Inferior parietal cortex (tissue), 1 donor: ENCODE results near the gene GRIN3A.
A peak's percentile ranks its signal among the peaks of the same experiment; 100 is the strongest.
"Not testable (repeated sequence)": the region's sequence is repeated elsewhere in the genome, so short reads cannot be mapped to it uniquely, and the experiment has no call there.

Source experiments
- DNase-seq: peaks from one replicate; pipeline ENCODE4 v3.0.0-alpha.2; 2016; ENCODE audit errors: extremely low spot score

GRIN3A gene

DNA sequence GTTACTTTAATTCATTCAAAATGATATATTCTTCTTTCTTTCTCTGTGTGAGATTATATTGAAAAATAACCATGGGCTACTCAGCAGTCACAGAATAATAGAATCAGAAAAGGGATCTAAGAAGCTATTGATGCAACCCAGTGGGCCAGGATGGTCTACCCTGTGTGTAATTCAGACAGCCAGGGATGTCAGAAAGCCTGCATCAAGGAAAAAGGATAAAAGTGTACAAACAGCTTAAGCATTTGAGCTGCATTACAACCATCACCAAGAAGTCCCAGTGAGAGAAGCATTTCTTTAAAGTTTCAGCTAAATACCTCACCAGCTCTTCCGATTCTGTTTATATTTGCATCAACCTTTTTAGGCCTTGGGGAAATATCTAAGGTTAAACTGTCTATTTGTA is 105.8 kb downstream of the GRIN3A start:
- DNase-seq: no peak

DNA sequence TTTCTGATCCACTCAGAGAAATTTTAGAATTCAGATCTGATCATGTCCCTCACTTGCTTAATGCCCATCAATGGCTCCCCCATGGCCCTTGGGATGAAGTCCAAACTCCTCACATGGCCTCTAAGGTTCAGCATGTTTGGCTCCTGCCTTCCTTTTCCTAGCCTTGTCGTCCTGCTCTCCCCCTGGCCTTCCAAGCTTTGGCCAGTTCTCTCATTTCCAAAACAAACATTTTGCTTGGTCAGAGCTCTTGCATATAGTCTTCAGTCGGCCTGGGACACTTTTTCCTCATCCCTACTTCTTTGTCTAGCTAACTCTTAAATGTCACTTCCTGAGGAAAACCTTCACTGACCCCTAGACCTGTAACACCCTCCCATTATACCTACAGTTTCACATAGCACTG is 106.6 kb downstream of the GRIN3A start:
- no peak for DNase-seq

DNA sequence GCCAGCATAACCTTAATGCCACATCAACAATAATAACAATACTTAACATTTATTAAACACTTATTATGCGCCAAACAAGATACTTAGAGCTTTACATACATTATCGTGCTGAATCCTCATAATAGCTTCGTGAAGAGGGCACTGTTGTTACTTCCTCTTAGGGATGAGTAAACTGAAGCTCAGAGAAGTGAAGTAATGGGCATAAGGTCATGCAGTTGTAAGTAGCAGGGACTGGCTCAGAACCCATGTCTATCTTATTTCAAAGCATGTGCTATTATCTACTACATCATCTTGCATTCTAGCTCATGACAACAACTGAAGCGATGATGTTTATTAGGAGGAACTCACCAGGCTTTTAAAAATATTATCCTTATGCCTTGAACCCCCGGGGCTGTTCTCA is 108.8 kb downstream of the GRIN3A start:
- DNase-seq: no peak

DNA sequence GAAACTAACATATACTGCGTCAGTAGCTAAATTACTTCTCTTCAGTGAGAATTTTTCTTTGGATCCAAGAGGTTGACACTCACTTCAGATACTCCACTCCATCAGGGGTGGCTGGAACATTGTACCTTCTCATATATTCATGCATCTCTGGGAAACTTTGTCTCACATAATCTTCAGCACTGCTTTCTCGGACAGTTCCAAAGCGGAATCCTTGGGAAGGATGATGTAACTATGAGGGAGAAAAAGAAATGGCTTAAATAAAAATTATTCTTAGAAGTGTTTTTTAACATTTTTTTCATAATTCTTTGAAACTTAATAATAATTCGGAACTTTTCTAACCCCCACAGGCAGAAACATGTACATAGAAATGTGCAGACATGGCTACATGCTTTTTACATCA is 110.3 kb downstream of the GRIN3A start:
- no peak for DNase-seq

DNA sequence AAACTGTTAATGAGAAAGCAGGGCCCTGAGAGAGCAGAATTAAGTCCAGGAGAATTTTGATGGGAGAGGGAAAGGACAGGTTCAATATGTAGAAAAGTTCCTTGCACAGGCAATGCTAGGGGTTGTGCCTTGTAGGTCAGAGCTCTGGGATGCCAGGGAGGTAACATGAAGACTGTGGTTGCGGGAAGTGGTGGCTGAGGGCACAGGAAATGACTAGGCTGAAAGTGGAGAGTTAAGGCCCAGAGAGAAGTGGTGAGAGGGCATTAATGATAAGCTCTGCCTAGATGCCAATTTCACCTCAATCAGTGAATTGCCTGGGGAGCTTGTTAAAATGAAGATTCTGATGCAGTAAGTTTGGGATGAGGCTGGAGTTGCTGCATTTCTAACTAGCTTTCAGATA is 112.2 kb downstream of the GRIN3A start:
- no peak for DNase-seq

DNA sequence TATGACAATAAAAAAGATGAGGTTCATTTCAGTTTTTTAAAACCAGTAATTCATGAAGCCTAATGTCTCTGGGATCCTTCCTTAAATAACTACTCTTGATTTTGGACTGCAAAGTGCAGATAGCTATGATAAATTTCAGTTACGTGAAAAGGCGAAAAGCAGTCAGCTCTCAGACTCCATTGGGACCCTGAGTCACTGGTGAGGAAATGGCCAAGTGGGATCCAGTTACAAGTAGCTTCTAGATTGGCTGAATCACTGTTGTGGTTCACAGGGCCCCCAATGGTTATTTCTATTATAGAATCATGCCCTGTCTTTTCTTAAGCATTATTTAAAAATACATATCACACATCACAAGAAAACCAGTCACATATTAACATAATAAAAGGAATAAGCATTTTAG is 112.6 kb downstream of the GRIN3A start:
- DNase-seq: no peak

DNA sequence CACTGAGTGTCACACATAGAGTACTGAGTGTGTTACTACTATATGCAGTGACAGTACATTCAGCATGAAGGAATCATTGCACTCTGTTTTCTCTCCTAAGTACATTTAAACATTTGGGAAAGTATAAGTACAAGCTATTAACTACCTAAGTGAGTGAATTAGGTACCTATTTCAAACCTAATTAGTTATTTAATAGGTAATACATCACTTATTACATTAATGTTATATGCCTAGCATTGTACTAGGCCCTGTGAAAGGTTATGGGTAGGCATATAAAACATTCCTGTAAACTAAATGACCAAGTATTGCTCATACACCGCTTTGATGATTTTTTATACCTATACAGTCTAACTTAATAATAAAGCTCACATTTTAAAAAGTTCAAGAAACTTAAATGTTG is 118.0 kb downstream of the GRIN3A start:
- no peak for DNase-seq

DNA sequence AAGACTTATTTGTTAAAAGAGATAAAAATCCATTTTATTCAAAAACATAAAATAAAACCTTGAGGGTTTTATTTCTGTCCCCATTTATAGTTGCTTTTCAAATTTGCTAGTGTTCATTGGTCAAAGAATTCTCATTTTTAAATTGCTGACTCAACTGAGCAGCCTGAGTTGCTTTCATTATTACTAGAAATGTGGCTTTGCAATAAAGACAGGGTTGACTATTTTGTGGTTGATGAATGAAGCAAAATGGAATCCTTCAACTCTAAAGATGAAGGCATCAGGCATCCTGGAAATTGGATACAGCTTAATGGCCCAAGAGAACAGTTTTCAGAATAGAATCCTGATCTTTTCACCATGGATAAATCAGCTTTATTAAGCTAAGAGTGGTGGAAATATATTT is 119.7 kb downstream of the GRIN3A start:
- no peak for DNase-seq

DNA sequence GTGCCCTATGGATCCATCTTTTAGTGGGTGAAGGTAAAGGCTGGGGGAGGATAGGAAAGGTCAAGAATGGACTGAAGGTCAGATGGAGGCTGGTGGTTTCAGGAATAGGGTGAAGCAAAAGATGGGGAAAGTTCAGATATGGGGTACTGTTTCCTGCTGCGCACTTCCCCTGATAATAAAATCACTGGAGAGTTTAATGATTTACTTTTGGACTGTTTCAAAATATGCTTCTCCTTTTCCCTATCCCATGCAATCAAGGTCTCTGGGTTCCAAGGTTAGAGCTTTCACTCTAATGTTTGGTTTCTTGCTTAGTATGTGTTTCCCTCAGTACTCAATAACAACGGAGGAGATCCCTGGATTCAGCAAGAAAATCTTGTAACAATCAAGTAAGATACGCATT is 132.9 kb downstream of the GRIN3A start:
- DNase-seq: no peak

DNA sequence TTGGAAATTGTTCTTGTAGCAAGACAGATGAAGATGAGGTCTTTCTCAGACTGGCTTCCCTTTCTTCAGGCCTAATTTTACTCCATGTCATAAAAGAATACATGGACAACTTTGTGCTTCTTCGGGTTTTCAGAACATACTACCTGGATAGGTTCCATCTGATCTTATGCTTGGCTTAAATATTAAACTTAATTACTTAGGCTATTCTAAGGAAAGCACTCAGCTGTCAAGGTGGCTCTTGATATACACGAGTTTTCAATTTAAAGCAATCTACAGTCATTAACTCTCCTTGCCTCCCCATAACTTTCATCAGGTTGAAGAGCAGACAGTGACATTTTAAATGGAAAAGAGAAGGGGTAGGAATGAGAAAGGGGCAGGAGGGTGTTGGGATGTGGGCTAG is 134.2 kb downstream of the GRIN3A start:
- no peak for DNase-seq

DNA sequence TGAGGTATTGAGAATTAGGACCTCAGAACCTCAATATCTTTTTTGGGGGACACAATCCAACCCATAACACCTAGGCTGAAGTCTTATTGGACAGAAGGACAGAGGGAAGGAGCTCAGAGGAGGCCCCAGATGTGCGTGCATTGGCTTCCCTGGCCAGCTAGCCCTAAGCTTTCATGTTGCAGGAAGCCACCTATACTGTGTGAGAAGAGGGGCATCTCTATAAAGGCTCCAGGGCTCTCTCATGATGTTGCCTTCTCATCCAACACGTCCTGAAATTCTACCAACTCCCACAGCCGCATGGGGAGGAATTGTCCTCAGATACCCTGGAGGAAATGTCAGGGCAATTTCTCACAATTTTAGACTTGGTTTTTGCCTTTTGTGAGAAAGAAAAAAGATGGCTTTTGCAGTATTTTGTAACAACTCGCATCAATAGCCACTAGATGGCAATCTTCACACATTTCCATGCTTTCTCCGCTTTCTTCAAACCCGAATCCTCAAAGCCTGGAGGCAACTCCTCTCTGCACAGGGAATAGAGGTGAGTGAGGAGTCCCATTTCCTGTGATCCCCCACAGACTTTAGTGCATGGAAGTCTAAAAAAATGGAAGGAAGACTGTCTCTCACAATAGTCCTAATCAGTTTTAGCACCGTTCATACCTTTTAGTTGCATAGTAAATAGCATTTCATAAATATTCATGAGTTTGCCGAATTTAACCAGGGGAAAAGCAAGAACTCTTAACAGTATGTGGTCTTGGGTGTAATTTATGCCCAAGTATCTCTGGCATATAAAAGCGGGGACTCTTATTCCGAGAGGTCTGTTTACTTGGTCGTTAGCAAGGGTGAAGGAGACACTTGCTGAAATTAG is 136.3 kb downstream of the GRIN3A start:
- DNase-seq: peak; percentile 86

DNA sequence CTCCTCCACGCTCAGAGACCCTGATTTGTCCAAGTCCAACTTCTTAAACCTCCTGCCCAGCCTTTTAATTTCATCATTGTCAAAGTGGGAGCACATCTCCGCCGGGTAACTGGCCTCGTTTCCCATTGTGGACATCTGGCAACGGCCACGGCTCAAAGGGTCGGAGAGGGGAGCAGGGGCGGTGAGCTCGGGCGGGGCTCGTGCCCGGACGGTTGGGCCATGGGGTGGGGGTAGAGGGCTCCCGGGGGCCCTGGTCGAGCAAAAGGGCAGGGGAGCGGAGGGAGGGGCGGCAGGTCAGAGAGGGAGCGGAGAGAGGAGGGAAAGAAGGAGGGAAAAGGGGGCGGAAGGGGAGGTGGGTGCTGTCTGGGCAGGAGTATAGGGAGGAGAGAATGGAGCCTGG is 143.7 kb downstream of the GRIN3A start, which contains the start of gene PPP3R2:
TSS of gene PPP3R2 (minus strand) at position 174 of the 400 bp plus-strand sequence. CDS start at position 126, 48 bp downstream.
- DNase-seq: no peak

DNA sequence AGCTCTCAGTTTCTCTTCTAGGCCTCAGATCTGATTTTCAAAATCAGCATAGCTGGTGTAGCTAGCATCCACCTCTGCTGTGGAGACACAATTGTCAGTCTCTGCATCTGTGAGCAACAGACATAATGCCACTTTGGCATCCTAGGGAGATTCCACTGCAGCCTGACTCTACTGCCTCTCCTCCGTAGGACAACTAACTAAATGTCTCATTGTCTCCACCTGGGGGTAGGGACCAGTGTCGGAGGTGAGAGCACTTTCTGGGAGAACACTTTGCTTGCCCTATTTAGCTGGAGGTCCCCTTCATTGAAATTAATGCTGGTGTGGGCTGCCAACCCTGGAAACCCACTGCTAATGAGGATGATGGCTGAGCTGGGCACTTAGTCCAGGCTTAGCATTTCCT is 145.1 kb downstream of the GRIN3A start:
- no peak for DNase-seq

DNA sequence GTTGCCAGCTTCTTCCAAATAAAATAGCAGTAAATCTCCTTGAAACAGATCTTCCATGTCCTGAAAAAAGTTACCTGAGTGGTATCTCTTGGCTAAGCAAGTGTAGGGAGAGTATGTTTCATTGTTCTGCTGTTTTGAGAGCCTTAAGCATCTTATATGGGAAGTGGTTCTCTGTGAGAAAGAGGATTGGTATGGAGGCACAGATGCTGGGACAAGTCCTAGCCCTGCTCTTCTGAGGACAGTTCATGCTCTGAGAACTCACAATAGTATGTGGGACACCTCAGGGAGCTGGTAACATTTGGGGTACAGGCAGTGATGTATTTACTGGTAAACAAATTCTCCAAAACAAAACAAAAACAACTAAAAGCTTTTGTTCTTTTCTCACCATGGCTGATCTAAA is 145.7 kb downstream of the GRIN3A start:
- no peak for DNase-seq

DNA sequence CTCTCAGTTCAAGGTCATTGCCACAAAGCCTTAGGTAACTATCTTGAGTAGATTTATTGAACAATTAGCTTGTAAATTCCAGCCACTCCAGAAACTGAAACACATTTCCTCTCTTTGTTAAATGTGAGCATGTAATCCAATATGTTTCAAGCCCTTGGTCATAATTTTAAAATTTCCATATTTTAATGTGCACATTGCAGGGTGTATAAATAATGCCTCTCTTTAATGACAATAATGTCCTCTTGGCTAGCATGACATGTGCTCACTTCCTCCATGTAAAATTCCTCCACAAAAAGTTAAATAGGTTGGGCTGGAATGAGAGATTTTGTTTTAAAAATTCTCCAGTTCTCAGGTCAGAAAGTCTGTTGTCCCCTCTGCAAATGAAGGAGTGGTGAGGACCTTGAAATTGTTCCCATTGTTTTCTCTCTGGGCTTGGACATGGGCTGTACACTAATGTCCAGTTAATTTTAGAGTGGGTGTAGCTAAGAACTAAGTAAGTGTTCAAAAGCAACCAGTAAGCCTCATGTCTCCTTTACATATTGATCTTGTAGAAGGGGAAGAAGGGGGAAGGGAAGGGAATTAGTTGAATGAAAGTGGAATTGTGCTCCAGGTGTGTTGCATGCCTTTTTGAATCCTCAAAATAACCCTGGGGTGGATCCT is 146.5 kb downstream of the GRIN3A start:
- no peak for DNase-seq

DNA sequence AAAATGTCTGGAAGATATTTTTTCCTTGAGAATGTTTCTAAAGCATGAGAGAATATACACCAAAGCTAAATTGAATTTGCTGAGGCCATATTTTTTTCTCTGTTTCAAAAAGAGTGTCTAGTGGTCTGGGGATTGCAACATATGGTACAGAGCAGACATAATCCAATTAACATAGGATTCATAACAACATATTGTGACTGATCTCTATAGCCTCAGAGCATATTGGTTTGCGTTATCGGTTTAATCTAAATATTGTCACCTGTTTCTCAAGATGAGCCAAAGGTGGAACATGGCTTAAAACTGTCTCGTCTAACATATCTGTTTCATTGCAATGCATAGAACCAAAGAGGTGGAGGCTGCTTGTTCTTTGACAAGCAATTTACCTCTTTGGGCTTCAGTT is 147.5 kb downstream of the GRIN3A start:
- no peak for DNase-seq

DNA sequence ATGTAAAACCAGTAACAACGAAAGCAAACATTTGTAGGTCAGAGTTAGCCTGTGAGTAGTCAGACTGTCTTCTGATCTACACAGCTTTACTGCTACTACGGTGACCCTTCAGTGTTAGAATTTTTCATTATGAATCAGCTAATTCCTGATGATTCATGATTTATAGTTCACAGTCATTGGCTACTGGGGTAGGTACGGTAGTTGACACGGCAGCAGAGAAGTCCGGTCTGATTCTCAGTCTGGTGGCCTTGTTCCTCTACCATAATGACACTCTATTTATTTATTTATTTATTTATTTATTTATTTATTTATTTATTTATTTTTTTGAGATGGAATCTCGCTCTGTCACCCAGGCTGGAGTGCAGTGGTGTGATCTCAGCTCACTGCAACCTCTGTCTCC is 148.4 kb downstream of the GRIN3A start:
- DNase-seq: not testable (repeated sequence)

DNA sequence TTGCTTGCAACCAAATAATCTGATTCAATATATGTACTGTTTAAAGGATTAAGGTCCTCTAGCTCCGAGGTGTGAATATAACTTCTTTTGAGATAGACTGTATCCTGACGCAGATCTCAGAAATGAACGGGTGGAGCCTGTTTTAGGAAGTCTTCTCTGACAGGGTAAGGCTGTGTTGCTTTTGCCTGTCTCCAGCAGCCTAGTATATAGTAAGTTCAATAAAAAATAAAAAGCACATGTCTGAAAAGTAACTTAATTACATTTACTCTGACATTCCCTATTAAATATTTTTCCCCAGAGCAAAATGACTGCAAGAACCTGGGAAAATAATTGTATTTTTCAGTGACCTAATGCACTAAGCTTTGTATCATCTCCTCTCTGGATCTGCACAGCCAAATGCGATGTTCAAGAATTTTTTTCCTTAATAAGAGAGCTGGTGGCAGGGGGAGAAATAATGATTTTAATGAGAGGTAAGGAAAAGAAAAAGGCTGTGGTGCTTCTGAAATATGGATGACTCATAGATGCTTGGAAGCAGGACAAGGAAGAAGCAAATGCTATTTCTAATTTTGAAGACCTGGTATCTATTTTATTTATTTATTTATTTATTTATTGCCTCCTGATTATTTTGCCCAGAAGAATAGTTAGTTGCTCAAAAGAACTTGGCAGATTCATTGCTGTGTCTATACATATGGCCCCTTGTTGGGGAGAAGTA is 151.0 kb downstream of the GRIN3A start:
- DNase-seq: no peak

DNA sequence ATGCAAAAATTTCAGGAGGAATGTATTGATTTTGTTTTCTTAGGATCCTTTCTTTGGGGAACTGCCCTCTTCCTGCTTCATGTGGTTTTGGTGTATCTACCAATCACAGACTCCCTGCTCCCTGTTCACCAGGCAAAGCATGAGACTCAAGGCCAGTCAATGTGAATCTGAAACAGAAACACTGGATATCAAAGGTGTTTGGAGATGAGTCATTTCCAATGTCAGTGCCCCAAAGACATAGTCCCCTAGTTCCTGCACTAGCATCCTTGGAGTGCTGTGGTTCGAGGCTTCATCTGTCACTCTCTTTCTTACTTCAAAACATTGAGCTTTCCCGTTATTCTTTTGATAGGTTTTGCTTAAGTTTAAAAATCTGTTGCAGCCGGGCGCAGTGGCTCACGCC is 151.8 kb downstream of the GRIN3A start:
- no peak for DNase-seq

DNA sequence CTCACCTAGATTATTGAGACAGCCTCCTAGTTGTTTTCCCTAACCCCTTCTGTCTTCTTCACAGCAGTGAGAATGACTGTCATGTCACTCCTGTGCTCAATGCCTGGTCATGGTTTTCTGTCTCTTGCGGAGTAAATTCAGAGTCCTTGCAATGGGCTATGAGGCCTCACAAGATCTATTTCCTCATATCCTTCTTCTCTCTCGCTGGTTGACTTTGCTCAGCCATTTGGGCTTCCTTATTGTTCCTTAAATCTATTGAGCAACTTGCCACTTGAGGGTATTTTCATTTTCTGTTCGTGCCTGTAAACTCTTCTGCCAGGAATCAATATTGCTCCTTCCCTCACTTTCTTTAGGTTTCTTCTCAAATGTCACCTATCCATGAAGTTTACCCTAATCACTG is 152.7 kb downstream of the GRIN3A start:
- no peak for DNase-seq

DNA sequence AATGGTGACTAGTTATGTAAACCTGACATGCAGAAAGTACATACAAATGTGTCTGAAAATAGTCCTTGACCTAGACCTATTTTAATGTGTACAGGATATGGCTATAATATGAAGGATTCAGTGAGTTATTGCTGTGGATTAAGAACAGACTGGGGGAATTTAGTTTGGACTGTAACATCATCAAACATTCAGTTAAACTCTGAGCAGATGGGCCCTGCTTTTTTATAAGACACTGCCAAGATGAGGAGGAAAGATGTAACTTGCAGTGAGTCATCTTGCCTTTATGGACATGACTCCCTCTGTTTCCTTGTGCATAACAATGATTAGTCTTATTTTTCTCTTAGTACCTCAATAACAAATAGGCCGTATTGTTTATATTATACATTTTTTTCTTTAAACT is 155.9 kb downstream of the GRIN3A start:
- peak; percentile 45 for DNase-seq

DNA sequence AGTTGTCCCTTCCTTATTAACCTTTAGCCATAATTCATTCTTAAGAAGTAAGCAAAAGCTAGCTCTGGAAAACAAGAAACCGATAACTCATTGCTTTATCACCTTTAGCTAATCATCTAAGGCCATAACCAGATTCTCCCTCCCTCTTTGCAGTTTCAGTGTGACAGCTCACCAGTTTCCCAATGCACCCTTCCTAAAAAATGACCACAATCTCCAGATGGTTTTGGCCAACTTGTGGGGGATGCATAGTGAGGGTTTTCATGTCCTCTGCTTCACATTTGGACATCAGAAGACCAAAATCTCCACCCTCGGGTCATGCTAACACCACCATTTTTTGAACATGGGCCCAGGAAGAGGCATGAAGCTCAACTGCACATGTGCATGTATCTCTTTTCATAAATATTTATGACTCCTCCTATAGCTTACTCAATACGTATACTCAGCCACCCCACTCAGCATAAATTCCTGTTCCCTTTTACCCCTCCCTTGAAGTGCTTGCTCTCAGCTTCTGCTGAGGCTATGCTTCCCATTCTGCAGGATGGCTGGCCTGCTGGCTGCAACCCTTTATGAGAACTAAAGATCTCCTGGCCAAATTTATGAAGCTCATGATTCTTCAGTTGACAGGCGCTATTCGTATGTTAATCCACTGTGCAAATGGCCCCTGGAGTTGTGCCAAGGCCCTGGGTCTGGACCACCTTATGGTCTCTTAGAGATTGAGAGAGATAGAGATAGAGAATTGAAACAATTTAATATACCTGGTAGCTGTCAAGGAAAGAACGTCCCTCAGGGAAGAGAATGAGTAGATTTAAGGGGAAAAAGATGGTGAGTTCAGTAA is 158.5 kb downstream of the GRIN3A start:
- no peak for DNase-seq
